H1 (cell line): ENCODE results near the gene LLGL2.

Source experiments
- EP300 ChIP-seq, 2 experiments: IDR thresholded peaks; 1 replicate in 1 of 2; 2 replicates in 1 of 2; pipeline ENCODE4 v1.6.1; 2011 to 2012; ENCODE audit warnings: low read depth in 2 of 2, low read length in 2 of 2, mild to moderate bottlenecking in 2 of 2, borderline replicate concordance in 1 of 2, inconsistent platforms in 1 of 2, moderate library complexity in 1 of 2
- HDAC6 ChIP-seq: IDR thresholded peaks from one replicate; pipeline ENCODE4 v1.7.1; 2012; ENCODE audit warnings: low read depth, mild to moderate bottlenecking, inconsistent platforms, low read length, moderate library complexity
- JUN ChIP-seq: IDR thresholded peaks from 2 replicates; pipeline ENCODE4 v1.6.1; 2011; ENCODE audit warnings: low read depth, mild to moderate bottlenecking, improper control_type of control experiment, low read length
- TF ChIP-seq, protein P1 (sequence below): IDR thresholded peaks from 2 replicates; pipeline ENCODE4 v1.6.1; 2012; ENCODE audit warnings: inconsistent platforms
- TF ChIP-seq, protein P2 (sequence below), 3 experiments: IDR thresholded peaks; 1 replicate in 2 of 3; 2 replicates in 1 of 3; pipeline versions ENCODE4 v1.5.1 to v1.6.1; 2011; ENCODE audit warnings: low read length in 3 of 3, mild to moderate bottlenecking in 3 of 3, inconsistent platforms in 2 of 3, low read depth in 1 of 3, moderate library complexity in 1 of 3; ENCODE audit not compliant: insufficient read depth in 1 of 3; ENCODE audit errors: control extremely low read depth in 1 of 3

DNA sequence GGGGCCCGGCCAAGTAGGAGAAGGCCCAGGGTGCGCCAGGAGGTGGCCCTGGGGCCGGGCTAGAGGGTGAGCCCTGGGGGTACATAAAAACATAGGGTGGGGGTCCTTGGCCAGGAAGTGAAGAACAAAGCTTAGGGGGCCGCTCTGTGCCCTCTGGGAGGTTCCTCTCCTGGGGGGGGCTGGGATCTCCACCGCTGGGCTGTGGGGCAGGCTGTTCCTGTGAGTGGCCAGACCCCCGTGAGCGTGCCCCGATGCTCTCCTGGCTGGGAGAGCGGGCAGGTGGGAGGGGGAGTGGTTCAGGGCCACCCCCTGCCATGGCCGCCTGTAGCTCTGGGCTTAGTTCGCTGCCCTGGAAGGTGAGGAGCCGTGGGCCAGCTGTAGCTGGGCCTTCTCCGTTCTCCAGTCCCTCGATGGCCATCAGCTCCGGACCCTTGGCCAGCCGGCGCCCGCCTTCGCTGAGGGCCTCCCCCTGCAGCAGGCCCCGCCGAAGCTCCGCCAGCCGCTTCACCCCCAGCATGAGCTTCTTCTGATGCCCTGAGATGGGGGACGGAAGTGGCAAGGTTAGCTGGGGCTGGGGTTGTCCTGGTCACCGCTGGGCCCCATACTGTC lies 22.7 kb upstream of the LLGL2 start:
- TF ChIP-seq, protein P1, sequence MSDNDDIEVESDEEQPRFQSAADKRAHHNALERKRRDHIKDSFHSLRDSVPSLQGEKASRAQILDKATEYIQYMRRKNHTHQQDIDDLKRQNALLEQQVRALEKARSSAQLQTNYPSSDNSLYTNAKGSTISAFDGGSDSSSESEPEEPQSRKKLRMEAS: no peak
- TF ChIP-seq HDAC6 (no peak), EP300 (IDR thresholded peaks at IDR 0.05; ENCODE audit: borderline replicate concordance in 1 of 2, low read depth in 2 of 2, low read length in 2 of 2) (no peak), JUN (no peak)
- TF ChIP-seq, protein P2, sequence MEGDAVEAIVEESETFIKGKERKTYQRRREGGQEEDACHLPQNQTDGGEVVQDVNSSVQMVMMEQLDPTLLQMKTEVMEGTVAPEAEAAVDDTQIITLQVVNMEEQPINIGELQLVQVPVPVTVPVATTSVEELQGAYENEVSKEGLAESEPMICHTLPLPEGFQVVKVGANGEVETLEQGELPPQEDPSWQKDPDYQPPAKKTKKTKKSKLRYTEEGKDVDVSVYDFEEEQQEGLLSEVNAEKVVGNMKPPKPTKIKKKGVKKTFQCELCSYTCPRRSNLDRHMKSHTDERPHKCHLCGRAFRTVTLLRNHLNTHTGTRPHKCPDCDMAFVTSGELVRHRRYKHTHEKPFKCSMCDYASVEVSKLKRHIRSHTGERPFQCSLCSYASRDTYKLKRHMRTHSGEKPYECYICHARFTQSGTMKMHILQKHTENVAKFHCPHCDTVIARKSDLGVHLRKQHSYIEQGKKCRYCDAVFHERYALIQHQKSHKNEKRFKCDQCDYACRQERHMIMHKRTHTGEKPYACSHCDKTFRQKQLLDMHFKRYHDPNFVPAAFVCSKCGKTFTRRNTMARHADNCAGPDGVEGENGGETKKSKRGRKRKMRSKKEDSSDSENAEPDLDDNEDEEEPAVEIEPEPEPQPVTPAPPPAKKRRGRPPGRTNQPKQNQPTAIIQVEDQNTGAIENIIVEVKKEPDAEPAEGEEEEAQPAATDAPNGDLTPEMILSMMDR (IDR thresholded peaks at IDR 0.05; ENCODE audit: control extremely low read depth in 1 of 3, insufficient read depth in 1 of 3, low read depth in 1 of 3, low read length in 3 of 3): no peak
